ENCODE data around the gene JPT2. TPM values are rescaled to one million over a fixed set of nuclear protein-coding genes. Genes with fewer than 3 reads are reported as not detected.

Gene JPT2
- total RNA-seq, 6 experiments from 2014 or later = 71.7 to 92.9 (median 80.8) TPM

- TF ChIP-seq CTCF (IDR thresholded peaks at IDR 0.05) = no peak
- peaks cover 5% of the 10 kb centered on the region; the same call in 1 of the 2 replicates for H3K36me3 Mint-ChIP-seq (ENCODE audit: low read depth)
- H3K27me3 Mint-ChIP-seq (ENCODE audit: insufficient read depth) = peaks cover 2% of the 10 kb centered on the region; the same call in 1 of the 2 replicates
- no peak for DNase-seq
- H3K4me3 Mint-ChIP-seq = no peak overlapping the region
- no peak overlapping the region; the same call in 1 of the 2 replicates for H3K27ac Mint-ChIP-seq
- H3K4me1 Mint-ChIP-seq (ENCODE audit: low read depth) = no peaks in the 10 kb centered on the region
- H3K9me3 Mint-ChIP-seq = no peaks in the 10 kb centered on the region
These were observed 56.7 kb downstream of the JPT2 start for GRCh38 chr16:1734816-1735215.

GRCh38 chr16:1740234-1740633 is 62.2 kb downstream of the JPT2 start:
- Mint-ChIP-seq H3K9me3 (no peaks in the 10 kb centered on the region), H3K27ac (no peak overlapping the region), H3K4me1 (ENCODE audit: low read depth) (peaks cover 7% of the 10 kb centered on the region), H3K27me3 (ENCODE audit: insufficient read depth) (no peaks in the 10 kb centered on the region), H3K4me3 (no peak overlapping the region), H3K36me3 (ENCODE audit: low read depth) (peaks cover 5% of the 10 kb centered on the region)
- DNase-seq = no peak
- no peak for TF ChIP-seq CTCF (IDR thresholded peaks at IDR 0.05)

- peaks cover 14% of the 10 kb centered on the region for H3K4me1 Mint-ChIP-seq (ENCODE audit: low read depth)
- TF ChIP-seq CTCF (IDR thresholded peaks at IDR 0.05) = no peak
- H3K27me3 Mint-ChIP-seq (ENCODE audit: insufficient read depth) = no peaks in the 10 kb centered on the region
- no peak for DNase-seq
- no peak overlapping the region for H3K27ac Mint-ChIP-seq
- no peaks in the 10 kb centered on the region for H3K9me3 Mint-ChIP-seq
- peaks cover 5% of the 10 kb centered on the region for H3K36me3 Mint-ChIP-seq (ENCODE audit: low read depth)
- no peak overlapping the region for H3K4me3 Mint-ChIP-seq
These were observed 62.9 kb downstream of the JPT2 start for GRCh38 chr16:1740781-1741490.

GRCh38 chr16:1741553-1742165 is 63.6 kb downstream of the JPT2 start:
- Mint-ChIP-seq H3K36me3 (ENCODE audit: low read depth) (peaks cover 5% of the 10 kb centered on the region), H3K27me3 (ENCODE audit: insufficient read depth) (no peaks in the 10 kb centered on the region), H3K27ac (no peak overlapping the region), H3K9me3 (no peaks in the 10 kb centered on the region), H3K4me1 (ENCODE audit: low read depth) (peaks cover 21% of the 10 kb centered on the region), H3K4me3 (no peak overlapping the region)
- DNase-seq = no peak
- TF ChIP-seq CTCF (IDR thresholded peaks at IDR 0.05) = no peak

GRCh38 chr16:1743376-1744337 is 65.6 kb downstream of the JPT2 start:
- DNase-seq = no peak
- Mint-ChIP-seq H3K4me1 (ENCODE audit: low read depth) (peaks cover 21% of the 10 kb centered on the region), H3K4me3 (no peak overlapping the region), H3K36me3 (ENCODE audit: low read depth) (peaks cover 5% of the 10 kb centered on the region), H3K27me3 (ENCODE audit: insufficient read depth) (peaks cover 2% of the 10 kb centered on the region; the same call in 1 of the 2 replicates), H3K9me3 (no peaks in the 10 kb centered on the region), H3K27ac (no peak overlapping the region)
- no peak for TF ChIP-seq CTCF (IDR thresholded peaks at IDR 0.05)
